Stimulated activated CD4-positive, alpha-beta T cell treated with anti-CD3 and anti-CD28 coated beads, Interleukin-15, amount 100 ng/mL, for 1 hour (primary cell): ENCODE data around the gene COL26A1.

Experiments used
- DNase-seq, 2 donors: peaks; one replicate each; pipeline ENCODE4 v3.0.0-alpha.2; 2020; ENCODE audit warnings: low read depth in 1 of 2, low spot score in 1 of 2

COL26A1 gene

DNA sequence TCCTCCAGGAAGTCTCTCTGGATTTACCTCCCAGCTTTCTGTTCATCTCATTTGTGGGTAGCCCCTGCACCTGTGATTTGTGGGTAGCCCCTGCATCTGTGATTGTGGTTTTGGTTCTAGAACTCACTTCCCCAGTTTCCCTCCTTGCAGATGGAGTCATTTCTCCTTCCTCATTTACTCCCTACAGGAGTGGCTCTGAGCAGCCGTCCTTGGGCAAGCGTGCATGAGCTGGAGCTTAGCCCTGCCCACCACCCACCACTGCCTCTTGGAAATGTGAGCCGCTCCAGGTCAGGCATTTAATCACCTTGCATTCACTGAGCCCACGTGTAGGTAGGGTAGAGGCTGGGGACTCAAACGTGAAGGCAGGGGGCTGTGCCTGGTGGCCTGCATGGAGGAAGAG is 8.2 kb downstream of the COL26A1 start:
- no peak for DNase-seq

DNA sequence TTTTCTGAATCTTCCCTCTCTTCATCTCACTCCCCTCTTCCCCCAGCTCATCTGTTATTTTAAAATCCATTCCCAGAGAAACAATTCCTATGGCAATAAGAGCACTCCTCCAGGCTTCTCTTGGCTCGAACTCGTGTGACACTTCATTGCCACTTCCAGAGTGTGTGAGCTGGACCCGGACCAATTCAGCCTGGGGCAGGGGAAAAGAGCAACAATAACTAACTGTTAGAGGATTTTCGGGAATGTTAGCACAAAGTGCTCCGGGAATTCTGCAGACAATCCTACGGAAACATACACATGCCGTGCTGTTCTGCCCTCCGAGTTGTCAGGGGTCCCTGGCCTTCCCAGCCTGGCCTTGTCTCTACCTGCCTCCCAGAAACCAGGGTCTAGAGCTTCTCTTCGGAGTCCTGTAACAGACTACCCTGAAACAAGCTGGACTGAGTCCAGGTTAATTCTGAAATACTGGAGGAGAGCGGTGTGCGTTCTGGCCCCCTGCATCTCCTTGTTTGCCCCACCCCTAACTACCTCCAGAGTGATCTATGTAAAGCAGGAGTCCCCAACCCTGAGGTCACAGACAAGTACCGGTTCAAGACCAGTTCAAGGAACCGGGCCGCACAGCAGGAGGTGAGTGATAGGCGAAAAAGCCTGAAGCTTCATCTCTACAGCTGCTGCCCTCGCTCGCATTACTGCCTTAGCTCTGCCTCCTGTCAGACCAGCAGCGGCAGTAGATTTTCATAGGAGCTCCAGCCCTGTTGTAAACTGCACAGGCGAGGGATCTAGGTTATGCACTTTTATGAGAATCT is 11.3 kb downstream of the COL26A1 start:
- no peak for DNase-seq

DNA sequence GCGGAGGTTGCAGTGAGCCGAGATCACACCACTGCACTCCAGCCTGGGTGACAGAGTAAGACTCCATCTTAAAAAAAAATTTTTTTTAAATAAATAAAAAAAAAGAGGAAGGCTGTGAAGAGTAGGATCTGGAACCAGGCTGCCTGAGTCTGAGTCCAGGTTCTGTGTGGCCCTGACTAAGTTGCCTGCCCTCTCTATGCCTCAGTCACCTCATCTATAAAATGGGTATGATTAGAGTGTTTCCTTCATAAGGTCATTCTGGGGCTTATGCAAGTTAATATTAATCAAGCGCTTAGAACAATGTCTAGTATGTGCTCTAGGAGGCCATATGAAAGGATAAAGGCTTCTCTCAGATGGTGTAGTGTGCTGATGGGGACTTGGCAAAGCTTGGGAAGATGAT is 12.3 kb downstream of the COL26A1 start:
- no peak for DNase-seq

DNA sequence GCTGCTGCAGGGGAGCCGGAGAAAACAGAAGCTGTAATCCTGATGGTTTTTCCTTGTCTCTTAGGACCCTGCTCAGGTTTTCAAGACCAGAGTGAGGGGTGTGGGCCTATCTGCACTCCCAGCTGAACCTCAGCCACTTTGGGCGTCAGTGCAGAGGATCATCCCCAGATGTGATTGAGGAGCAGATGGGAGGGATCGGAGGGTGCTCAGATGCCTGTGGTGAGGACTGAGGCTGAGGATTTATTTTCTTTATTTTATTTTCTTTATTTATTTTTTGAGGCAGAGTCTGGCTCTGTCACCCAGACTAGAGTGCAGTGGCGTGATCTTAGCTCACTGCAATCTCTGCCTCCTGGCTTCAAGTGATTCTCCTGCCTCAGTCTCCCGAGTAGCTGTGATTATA is 13.9 kb downstream of the COL26A1 start:
- DNase-seq: no peak

DNA sequence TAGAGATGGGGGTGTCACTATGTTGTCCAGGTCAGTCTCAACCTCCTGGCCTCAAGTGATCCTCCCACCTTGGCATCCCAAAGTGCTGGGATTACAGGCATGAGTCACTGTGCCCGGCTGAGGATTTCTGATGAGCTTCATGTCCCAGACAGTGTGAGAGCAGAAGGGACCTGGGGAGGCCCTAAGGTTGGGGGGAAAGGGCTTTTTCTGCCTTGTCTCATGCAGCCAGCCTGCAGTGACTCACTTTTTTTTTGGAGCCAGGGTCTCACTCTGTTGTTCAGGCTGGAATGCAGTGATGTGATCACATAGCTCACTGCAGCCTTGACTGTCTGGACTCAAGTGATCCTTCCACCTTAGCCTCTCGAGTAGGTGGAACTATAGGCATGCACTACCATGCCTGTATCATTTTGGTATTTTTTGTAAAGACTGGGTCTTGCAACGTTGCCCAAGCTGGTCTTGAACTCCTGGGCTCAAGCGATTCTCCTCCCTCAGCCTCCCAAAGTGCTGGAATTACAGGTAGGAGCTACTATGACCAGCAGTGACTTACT is 14.6 kb downstream of the COL26A1 start:
- no peak for DNase-seq

DNA sequence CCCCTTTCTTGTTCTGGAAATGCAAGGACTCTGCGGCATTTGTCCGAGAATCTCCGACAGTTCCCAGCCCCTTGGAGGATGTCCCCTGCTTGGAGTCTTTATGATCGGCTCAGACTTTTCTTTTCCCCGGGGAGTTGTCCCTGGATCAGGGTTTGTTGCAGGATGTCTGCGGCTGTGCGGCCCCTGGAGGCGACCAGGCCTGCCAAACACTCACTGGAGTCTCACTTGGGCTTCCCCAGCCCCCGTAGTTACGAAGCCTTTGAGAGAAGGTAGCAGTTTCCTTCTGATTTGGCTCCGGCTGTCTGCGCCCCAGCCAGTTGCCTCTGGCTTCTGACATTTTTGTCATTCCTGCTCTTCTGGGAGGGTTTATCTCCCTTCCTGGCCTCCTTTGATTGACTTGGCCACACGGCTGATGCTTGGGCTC is 16.1 kb downstream of the COL26A1 start:
- DNase-seq: no peak

DNA sequence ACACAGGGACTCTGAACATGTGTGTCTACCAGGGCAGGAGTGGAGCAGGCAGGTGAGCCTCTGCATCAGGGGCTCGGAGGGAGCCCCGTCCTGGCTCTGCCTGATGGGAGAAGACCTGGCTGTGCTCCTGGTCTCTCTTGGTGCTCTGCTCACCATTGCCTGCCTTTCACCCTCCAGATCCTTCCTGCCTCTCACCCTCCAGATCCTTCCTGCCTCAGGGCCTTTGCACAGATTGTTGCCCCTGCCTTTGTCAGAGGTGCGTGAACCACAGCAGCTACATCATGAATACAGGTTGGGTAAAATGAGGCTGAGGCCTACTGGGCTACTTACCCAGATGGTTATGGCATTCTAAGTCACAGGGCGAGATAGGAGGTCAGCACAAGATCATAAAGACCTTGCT is 16.6 kb downstream of the COL26A1 start:
- DNase-seq: no peak

DNA sequence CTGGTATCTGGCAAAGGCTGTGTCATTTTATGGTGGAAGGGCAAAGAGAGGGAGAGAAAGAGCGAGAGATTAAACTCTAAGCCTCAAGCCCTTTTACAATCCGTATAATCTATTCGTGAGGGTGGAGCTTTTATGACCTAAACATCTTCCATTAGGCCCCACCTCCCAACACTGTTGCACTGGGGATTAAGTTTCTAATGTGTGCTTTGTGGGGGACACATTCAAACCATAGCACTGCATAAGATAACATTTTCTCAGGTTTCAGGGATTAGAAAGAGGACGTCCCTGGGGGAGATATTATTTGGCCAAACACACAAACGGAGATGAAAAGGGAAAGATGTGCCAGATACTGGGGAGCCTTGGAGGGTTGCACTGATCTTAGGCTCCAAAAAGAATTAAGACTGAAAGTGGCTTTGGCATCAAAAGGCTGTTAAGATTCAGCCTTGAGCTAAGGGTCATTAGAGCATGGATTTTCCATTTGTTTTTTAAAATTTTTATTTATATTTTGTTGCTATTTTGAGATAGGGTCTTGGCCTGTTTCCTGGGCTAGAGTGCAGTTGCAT is 19.0 kb downstream of the COL26A1 start:
- DNase-seq: no peak

DNA sequence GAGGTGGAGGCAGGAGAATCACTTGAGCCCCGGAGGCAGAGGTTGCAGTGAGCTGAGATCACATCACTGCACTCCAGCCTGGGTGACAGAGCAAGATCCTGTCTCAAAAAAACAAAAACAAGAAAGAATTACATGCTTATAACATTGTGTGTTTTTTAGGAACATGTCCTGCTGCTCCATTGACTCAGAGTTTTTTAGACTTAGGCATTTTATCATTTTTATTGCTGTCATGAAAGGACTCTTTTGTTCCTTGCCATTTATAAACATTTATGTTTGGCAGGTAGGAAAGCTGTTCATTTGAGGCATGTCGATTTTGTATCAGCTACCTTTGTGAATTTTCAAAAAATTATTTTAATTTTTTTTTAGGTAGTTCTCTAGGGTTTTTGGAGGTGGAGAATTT is 20.3 kb downstream of the COL26A1 start:
- no peak for DNase-seq

DNA sequence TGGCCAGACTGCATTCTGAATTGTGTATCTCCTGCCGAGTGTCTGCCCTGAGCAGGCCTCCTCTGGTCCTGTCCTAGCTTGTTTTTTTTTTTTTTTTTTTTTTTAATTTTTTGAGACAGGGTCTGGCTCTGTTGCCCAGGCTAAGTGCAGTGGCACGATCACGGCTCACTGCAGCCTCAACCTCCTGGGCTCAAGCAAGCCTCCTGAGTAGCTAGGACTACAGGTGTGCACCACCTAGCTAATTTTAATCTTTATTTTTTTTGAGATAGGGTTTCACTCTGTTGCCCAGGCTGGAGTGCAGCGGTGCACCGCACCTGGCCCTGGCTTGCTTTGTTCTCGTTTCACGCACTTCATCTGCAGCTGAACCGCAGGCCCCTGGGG is 23.5 kb downstream of the COL26A1 start:
- DNase-seq: no peak

DNA sequence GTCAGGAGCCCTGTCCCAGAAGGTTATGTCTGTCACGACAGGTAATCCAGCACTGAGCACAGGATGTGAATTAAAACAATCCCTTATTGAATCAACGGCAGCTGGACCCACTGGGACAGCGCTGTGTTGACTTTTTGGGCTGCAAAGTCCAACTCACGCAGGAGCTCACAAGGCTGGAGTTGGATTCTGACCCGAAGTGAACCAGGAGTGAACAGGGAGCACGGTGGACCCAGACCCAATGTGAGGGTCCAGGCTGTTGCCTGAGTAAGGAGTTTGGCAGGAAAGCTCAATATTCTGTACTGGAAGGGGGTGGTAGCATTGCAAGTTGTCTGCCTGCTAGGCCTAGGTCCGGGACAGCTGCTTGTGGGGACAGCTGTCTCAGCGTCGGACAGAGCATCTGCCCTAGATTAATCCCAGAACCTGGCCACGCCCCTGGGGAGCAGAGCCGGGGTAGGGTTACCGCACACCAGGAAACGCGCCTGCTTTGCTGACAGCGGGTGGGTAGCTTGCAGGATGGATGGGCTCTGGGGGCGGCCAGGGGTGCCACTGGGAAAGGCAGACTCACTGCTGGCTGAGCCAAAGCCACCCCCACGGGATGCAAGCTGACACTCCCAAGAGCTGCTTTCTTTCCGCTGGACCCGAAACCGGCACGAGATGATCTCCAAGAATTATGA is 24.0 kb downstream of the COL26A1 start:
- DNase-seq: no peak

DNA sequence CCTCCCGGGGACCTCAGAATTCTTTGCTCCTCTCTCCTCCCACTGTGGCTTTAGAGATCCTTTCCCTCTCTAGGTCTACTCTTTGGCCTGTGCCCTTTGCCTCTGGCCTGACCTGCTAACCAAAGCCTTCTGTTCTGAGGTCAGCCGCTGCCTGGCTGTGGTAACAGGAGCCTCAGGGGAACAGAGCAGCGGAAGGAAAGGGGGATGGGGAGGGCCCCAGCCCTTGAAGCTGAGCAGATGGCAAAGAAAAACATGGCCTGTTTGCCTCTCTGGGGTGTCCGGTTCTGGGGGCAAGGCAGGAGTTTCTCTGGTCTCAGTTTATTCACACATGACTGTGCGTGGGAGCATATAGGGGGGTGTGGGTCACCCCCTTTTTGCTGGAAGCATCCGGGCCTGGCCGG is 28.2 kb downstream of the COL26A1 start:
- no peak for DNase-seq

DNA sequence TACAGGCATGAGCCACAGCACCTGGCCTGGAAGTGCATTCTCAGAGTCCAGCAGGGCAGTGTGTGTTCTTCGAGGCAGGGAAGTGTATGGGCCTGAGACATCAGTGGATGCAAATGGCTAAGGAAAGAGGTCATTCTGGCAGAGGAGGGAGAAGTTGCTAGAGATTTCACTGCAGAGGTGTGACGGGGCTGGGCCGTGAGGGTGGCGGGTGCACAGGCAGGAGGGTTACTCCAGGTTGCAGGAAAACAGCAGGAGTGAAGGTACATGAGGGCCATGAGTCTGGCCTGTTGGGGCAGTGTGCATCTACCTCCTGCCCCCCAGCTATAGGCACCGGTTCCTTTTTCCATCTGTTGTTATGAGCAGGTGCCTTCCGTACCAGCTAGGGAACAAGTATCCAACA is 29.3 kb downstream of the COL26A1 start:
- DNase-seq: no peak

DNA sequence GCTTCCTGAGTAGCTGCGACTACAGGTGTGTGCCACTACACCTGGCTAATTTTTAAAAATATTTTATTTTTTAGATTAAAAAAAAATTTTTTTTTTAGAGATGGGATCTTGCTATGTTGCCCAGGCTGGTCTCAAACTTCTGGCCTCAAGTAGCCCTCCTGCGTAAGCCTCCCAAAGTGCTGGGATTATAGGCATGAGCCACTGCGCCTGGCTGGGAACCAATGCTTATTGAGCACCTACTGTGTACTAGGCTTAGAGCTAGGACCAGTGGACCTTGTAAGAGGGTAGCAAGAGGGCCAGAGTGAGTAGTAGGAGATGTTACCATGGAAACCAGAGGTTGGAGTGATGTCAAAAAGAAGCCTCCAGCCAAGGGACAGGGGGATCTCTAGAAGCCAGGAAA is 31.2 kb downstream of the COL26A1 start:
- DNase-seq: no peak

DNA sequence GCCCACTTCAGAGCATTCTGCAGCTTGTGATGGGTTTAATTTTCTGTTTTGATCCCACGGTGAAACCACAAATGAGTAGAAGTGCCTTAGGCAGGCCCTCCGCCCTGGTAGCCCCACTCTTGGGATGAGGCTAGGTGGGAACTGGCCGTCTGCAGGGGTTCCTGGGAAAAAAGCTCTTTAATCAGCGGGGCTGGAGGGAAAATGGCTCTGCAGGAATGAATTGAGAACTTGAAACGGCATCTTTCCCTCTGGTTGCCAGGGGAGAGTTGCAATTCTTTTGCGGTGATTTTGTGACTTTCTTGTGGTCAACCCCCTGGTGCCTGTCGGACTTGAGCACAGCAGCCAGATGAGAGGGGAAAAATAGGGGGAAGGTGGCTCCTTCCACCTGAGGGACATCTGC is 32.7 kb downstream of the COL26A1 start:
- DNase-seq: no peak

DNA sequence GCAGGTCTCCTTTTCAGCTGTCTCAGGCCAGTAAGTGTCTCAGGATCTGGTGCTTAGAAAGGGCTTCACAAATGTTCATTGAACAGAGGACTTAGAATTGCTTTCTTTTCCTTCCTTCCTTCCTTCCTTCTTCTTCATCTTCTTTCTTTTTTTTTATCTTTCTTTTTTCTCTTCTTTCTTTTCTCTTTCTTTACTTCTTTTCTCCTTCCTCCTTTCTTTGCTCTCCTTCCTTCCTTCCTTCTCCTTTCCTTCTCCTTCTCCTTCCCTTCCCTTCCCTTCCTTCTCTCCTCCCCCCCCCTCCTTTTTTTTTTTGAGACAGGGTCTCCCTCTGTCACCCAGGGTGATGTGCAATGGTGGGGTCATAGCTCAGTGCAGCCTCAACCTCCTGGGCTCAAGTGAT is 34.6 kb downstream of the COL26A1 start:
- no peak for DNase-seq

DNA sequence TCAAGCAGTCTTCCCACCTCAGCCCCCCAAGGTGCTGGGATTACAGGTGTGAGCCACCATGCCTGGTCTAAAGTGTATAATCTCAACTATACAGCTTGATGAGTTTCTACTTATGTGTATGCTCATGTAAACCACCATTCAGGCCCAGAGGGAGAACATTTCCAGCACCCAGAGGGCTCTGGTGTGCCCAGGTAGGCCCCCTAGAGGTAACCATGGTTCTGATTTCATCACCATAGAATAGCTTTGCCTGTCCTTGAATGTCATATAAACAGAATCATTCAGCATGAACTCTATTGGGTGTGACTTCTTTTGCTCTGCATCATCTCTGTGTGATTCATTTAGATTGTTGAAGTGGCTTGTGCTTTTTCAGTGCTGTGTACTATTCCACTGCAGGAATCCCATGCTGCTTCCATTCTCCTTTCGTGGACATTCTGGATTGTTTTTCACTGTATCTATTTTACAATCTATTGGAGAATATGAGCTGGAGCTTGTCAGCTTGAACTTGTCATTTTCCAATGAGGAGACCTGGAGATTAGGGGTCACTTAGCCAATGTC is 35.2 kb downstream of the COL26A1 start:
- DNase-seq: no peak

DNA sequence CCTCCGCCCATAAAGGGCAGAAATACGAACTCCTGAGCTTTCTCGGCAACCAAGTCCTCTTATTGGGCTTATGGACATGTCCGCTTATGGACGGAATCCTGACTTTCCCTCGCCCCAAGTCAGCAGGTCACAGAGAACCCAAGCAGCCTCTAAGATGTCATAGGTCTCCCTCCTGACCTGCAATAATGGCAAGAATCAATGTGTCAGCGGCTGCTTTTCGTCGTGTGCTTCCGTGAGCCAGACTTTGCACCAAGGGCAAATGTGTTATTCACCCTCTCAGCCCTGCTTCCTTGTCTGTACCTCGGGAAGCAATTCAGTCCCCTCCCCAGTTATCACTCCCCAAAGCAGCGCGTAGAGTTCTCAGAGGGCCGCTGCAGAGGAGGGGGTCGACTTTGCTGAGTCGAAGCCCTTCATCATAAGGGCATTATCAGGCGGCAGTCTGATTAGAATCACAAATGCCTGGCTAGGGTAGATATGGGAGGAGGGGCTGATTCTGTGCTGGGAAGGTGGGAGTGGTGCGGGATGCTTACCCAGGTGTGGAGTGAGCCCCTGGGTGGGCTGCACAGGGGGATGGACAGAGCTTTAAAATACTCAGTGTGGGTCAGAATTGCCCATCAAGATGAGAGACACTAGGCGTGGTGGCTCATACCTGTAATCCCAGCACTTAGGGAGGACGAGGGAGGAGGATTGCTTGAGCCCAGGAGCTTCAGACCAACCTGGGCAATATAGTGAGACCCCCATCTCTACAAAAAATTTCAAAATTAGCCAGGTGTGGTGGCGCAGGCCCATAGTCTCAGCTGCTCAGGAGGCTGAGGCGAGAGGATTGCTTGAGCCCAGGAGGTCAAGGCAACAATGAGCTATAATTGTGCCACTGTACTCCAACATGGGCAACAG is 36.0 kb downstream of the COL26A1 start:
- DNase-seq: no peak

DNA sequence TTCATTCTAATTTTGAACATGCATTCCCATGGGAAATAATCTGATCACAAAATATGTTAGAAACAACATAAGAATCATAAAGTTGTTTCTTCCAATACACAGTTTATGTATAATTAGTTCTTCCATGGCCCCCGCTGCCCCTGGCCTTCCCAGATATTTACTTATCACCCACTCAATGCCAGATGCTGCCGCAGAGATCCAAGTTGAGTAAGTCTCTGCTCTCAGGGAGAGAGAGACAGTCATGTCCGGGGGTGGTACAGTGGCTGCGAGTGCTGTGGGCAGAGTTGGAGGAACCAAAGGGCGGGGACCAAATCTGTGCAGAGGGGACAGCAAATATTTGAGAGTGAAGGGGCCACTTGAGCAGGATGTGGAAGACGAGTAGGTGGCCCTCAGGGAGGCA is 37.1 kb downstream of the COL26A1 start:
- DNase-seq: no peak

DNA sequence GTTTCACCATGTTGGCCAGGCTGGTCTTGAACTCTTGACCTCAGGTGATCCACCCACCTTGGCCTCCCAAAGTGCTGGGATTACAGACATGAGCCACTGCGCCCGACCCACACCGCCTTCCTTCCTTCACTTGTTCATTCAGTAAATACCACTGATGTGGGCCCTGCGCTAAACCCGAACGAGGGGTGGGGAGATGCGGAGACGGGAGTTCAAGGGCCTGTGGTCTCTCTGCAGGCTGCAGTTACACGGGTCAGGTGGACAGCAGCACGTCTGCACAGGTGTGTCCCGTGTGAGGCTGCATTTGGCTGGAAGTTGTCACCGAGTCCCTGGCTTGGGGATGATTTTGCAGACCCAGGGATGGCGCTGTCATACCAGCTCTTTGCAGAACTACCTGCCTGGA is 38.1 kb downstream of the COL26A1 start:
- no peak for DNase-seq
